ENCODE data around the gene GARIN5B. TPM values are rescaled to one million over a fixed set of nuclear protein-coding genes. Genes with fewer than 3 reads are reported as not detected.
"Not testable (repeated sequence)": the region's sequence is repeated elsewhere in the genome, so short reads cannot be mapped to it uniquely, and the experiment has no call there.

GARIN5B gene
- total RNA-seq, 4 donors from 2014 or later: 0.18 TPM; not detected in 3

- H3K4me1 ChIP-seq: peaks cover 0 to 11% of the 10 kb centered on the region in 2 donors
- no peaks in the 10 kb centered on the region for H3K27me3 ChIP-seq
- H3K36me3 ChIP-seq: no peaks in the 10 kb centered on the region
- H3K9me3 ChIP-seq: no peaks in the 10 kb centered on the region
- no peak overlapping the region for H3K27ac ChIP-seq
- DNase-seq: no peak
- H3K4me3 ChIP-seq: no peak overlapping the region
- intact Hi-C loops (cut with DNase I; ENCODE audit: low total_unique reads): no loop called here
- TF ChIP-seq CTCF (IDR thresholded peaks at IDR 0.05): no peak
- TF ChIP-seq POLR2A (IDR thresholded peaks at IDR 0.05): no peak
These were observed 27.0 kb downstream of the GARIN5B start for GRCh38 chr19:55336101-55336500.

GRCh38 chr19:55333870-55334269, 29.2 kb downstream of the GARIN5B start:
- Histone ChIP-seq H3K36me3 (no peaks in the 10 kb centered on the region), H3K27ac (no peak overlapping the region), H3K9me3 (no peaks in the 10 kb centered on the region), H3K4me1 (no peaks in the 10 kb centered on the region), H3K4me3 (no peak overlapping the region), H3K27me3 (no peaks in the 10 kb centered on the region)
- TF ChIP-seq CTCF (IDR thresholded peaks at IDR 0.05) (no peak), POLR2A (IDR thresholded peaks at IDR 0.05) (no peak)
- DNase-seq: no peak
- intact Hi-C loops (cut with DNase I; ENCODE audit: low total_unique reads): no loop called here

- intact Hi-C loops (cut with DNase I; ENCODE audit: low total_unique reads); H3K4me3 ChIP-seq; H3K36me3 ChIP-seq; H3K27me3 ChIP-seq; H3K4me1 ChIP-seq; DNase-seq; H3K27ac ChIP-seq; H3K9me3 ChIP-seq: not testable (repeated sequence)
These were observed 33.3 kb downstream of the GARIN5B start for GRCh38 chr19:55329791-55330190.

- H3K27me3 ChIP-seq; H3K4me3 ChIP-seq; DNase-seq; H3K9me3 ChIP-seq; H3K36me3 ChIP-seq; H3K4me1 ChIP-seq; intact Hi-C loops (cut with DNase I; ENCODE audit: low total_unique reads); H3K27ac ChIP-seq: not testable (repeated sequence)
These were observed 34.2 kb downstream of the GARIN5B start for GRCh38 chr19:55328774-55329318.

GRCh38 chr19:55325172-55325571, 37.9 kb downstream of the GARIN5B start, which contains the start of gene TMEM150B:
Gene TMEM150B (minus strand): TSS chr19:55325341. CDS start chr19:55321036, 4,305 bp downstream.
- no peaks in the 10 kb centered on the region for H3K9me3 ChIP-seq
- no peaks in the 10 kb centered on the region for H3K27me3 ChIP-seq
- H3K4me1 ChIP-seq: no peaks in the 10 kb centered on the region
- intact Hi-C loops (cut with DNase I; ENCODE audit: low total_unique reads): no loop called here
- no peak for TF ChIP-seq CTCF (IDR thresholded peaks at IDR 0.05)
- TF ChIP-seq POLR2A (IDR thresholded peaks at IDR 0.05): no peak
- DNase-seq: no peak
- H3K27ac ChIP-seq: no peak within 1 kb of the TSS
- H3K4me3 ChIP-seq: no peak within 1 kb of the TSS
- H3K36me3 ChIP-seq: no peaks in the 10 kb centered on the region

- no peak for DNase-seq
- Histone ChIP-seq H3K27me3 (no peaks in the 10 kb centered on the region), H3K27ac (no peak overlapping the region), H3K4me3 (no peak overlapping the region), H3K9me3 (no peaks in the 10 kb centered on the region), H3K36me3 (no peaks in the 10 kb centered on the region), H3K4me1 (no peaks in the 10 kb centered on the region)
- intact Hi-C loops (cut with DNase I; ENCODE audit: low total_unique reads): no loop called here
- TF ChIP-seq CTCF (IDR thresholded peaks at IDR 0.05) (no peak), POLR2A (IDR thresholded peaks at IDR 0.05) (no peak)
These were observed 38.4 kb downstream of the GARIN5B start for GRCh38 chr19:55324662-55325061.

Data from uterus (tissue), 4 donors.